ENCODE measurements around the gene PRRX2.

The PRRX2 gene

DNA sequence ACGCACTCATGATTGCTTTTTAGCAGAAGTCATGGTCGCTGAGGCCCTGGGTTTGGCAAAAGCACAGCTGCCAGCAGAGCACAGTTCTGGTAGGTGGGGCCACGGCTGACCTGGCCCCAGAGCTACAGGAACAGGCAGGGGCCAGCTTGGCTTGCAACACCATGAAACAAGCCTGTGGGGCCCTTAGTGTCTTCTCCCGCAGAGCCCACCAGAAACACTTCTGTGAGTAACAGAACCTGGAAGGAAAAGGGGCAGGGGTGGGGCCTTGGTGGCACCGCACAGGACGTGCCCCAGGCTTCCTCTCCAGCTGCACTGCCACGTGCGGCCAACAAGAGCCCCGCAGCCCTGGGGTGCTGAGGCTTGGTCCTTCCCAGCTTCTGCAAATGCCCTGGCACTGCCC, 28.3 kb upstream of the PRRX2 start:
- TF ChIP-seq ZFX (IDR thresholded peaks at IDR 0.05): no peak
- TF ChIP-seq, protein P1, sequence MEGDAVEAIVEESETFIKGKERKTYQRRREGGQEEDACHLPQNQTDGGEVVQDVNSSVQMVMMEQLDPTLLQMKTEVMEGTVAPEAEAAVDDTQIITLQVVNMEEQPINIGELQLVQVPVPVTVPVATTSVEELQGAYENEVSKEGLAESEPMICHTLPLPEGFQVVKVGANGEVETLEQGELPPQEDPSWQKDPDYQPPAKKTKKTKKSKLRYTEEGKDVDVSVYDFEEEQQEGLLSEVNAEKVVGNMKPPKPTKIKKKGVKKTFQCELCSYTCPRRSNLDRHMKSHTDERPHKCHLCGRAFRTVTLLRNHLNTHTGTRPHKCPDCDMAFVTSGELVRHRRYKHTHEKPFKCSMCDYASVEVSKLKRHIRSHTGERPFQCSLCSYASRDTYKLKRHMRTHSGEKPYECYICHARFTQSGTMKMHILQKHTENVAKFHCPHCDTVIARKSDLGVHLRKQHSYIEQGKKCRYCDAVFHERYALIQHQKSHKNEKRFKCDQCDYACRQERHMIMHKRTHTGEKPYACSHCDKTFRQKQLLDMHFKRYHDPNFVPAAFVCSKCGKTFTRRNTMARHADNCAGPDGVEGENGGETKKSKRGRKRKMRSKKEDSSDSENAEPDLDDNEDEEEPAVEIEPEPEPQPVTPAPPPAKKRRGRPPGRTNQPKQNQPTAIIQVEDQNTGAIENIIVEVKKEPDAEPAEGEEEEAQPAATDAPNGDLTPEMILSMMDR (conservative IDR thresholded peaks at IDR 0.05): no peak
- H3K27ac ChIP-seq: no peak overlapping the region

DNA sequence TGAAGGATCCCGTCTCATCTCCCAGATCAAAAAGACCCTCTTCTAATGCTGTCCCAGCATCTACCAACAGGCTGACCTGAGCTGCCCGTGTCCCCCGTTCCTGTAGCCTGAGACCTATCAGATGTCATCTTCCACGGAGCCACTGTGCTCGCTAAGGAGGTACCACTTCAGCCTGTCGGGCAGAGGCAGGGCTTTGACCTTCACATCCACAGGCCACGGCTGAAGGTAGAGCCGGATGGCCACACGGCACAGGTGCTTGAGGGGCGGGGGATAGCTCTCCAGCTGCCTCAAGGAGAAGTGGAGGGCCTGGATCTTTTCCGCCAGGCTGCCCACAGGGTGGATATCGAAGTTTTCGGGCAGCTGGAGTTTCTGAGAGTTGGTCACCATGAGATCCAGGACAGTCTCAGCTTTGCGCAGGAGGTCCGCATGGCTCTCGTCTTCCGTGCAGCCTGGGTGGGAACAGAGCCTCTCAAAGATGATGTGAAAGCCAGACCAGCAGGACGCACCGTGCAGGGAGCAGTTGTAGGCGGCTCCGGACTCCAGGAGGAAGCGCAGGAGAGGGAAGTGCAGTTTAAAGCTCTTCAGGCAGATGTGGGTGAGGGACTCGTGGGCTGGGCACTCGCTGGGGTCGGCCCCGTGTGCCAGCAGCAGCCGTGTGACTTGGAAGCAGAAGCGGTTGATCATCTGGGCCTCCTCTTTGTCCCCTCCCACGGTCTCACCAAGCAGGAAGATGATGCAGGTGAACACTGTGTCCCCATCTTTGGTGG, 27.6 kb upstream of the PRRX2 start:
- TF ChIP-seq, protein P1 (conservative IDR thresholded peaks at IDR 0.05): no peak
- TF ChIP-seq ZFX (IDR thresholded peaks at IDR 0.05): no peak
- no peak overlapping the region for H3K27ac ChIP-seq

DNA sequence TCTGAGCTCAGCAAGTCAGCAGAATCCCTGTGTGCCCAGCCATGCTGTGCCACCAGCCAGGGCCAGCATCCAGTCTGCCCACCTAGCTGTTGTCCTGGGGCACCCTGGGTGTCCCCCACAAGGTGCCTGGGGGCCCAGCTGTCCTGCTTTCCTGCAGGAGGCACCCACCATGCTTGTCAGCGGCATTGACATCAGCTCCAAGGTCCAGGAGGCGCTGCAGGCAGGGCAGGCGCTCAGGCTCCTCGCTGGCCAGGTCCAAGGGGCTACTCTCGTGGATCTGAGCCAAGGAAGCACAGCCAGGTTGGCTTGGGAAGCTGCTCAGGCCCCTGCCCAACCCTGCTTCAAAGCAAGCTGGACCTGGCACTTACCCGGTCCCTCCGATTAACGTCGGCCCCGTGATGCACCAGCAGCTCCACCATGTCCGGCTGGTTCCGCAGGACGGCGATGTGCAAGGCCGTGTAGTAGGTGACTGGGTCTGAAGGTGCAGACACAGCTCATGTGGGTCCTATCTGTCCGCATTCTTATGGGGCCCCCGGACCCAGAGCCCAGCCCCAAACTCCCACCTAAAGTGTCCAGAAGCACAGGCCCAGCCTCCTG, 26.3 kb upstream of the PRRX2 start:
- H3K27ac ChIP-seq: no peak overlapping the region
- TF ChIP-seq, protein P1 (conservative IDR thresholded peaks at IDR 0.05): no peak
- no peak for TF ChIP-seq ZFX (IDR thresholded peaks at IDR 0.05)

DNA sequence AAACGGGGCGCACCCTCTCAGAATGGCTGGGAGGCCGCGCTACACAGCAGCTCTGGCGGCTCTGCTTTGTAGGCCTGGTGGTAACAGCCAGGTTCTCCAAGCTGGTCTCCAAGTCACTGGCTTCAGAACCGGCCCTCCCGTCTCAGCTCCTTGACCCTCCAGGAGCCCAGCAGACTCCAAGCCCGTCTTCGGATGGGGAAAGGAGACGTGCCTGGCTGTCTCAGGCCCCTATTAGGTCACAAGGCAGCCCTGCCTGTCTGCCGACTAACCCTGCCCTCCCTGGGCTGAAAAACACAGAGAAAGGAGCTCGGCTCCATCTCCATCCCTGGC, 25.7 kb upstream of the PRRX2 start:
- H3K27ac ChIP-seq: no peak overlapping the region

DNA sequence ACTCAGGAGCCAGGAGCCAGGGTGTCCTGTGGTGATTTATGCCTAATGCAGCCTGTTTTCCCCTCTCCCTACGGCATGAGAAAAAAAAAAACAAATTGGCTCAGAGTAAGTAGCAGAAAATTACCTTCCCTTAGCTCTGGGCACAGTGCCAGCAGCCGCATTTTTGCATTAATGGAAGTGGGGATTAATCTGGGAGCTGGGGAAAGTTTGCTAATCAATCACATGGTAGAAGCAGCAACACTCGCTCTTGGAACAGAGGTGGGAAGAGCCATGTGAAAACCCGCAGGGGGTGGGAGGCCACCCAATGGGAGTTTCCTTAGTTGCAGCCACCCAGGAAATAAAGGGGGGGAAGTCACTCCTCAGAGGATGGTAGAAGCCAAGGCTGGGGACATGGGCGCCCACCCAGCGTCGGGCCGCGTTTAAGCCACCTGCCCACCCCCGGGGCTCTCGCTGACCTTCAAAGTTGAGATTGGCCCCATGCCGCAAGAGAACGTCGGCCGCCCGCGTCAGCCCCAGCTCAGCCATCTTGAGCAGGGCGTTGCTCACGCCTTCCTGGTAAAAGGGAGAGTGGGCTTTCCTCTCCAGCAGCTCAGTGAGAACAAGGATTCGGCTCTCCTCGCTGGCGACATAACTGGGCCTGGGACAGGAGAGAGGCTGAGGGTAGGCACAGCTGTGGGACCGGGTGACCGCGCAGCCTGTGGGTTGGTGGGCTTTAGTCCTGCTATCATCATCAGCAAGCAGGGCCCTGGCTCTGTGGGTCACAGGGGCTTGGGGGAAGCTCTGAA, 25.2 kb upstream of the PRRX2 start:
- TF ChIP-seq ZFX (IDR thresholded peaks at IDR 0.05): no peak
- TF ChIP-seq, protein P1 (conservative IDR thresholded peaks at IDR 0.05): no peak
- no peak overlapping the region for H3K27ac ChIP-seq

More for the DNA sequence above, 25.7 kb upstream of the PRRX2 start:
- TF ChIP-seq, protein P1 (conservative IDR thresholded peaks at IDR 0.05): no peak
- no peak for TF ChIP-seq ZFX (IDR thresholded peaks at IDR 0.05)

DNA sequence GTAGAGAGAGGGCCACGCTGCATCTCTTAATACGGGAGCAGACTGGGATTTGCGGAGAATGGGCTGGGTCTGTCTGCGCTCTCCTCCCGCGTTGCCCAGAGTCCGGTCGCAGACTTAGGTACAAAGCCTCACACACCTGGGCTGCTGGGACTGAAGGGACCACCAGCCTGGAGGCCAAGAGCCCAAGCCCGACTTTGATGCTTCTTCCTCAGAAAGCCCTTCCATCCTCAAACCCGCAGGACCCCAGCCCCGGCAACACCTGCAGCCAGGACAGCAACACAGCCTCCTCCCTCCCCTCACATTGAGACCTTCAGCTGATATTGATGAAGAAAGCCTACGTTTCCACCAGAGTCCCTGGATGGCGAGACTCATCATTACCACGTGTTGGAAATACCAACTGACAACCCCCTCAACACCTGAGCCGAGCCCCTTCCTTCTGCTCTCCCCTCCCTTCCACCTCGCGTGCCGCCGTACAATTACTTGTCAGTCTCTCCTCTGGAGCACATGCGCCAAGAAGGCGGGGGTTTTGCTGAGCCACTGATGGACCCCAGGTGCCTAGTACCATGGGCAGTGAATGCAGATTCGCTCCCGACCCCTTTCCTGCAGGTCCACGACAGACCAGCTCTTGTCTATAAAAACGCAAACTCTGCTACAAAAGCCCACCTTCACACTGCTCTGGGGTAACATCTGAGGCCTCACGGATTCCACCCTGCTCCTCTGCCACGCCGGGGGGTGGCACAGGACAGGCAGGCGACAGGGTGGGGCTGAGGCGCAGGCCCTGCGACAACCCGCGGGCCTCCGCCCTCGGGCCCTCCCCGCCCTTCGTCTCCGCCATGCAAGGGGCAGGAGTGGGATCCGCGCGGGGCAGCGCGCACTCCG, 24.3 kb upstream of the PRRX2 start:
- no peak for TF ChIP-seq ZFX (IDR thresholded peaks at IDR 0.05)
- TF ChIP-seq, protein P1 (conservative IDR thresholded peaks at IDR 0.05): no peak
- peak overlapping the region; percentile 72 for H3K27ac ChIP-seq
